NCI-H1694 treated with DMSO at 0.1 percent for 48 hours (cell line): ENCODE measurements around the gene PTK6.
"Not testable (repeated sequence)": the region's sequence is repeated elsewhere in the genome, so short reads cannot be mapped to it uniquely, and the experiment has no call there.

Experiments
- DNase-seq: peaks from one replicate; lab custom pipeline; 2025; lab: John Stamatoyannopoulos, UW

The PTK6 gene

GRCh38 chr20:63536997-63537524, at the start of gene PTK6:
Gene PTK6 (minus strand): TSS chr20:63537376. CDS start chr20:63537314, 62 bp downstream.
- no peak for DNase-seq

GRCh38 chr20:63586797-63587196, 49.6 kb upstream of the PTK6 start:
- no peak for DNase-seq

GRCh38 chr20:63585616-63586565, 48.7 kb upstream of the PTK6 start:
- DNase-seq: no peak

GRCh38 chr20:63582382-63583063, 45.3 kb upstream of the PTK6 start:
- no peak for DNase-seq

GRCh38 chr20:63580796-63581461, 43.8 kb upstream of the PTK6 start:
- DNase-seq: peak; percentile 10

- DNase-seq: no peak
These were observed 42.0 kb upstream of the PTK6 start for GRCh38 chr20:63579017-63579694.

- no peak for DNase-seq
These were observed 41.2 kb upstream of the PTK6 start for GRCh38 chr20:63578224-63579016.

- peak; percentile 14 for DNase-seq
These were observed 40.2 kb upstream of the PTK6 start for GRCh38 chr20:63577317-63577894.

- DNase-seq: no peak
These were observed 39.1 kb upstream of the PTK6 start for GRCh38 chr20:63576311-63576710.

- no peak for DNase-seq
These were observed 37.9 kb upstream of the PTK6 start for GRCh38 chr20:63574829-63575743.

GRCh38 chr20:63574156-63574828, 37.1 kb upstream of the PTK6 start, which contains the start of gene HELZ2:
Gene HELZ2 (minus strand): TSS chr20:63574239. CDS start chr20:63572385, 1,854 bp downstream.
- DNase-seq: peak; percentile 2

GRCh38 chr20:63573647-63574131, 36.5 kb upstream of the PTK6 start:
- no peak for DNase-seq

GRCh38 chr20:63572788-63573646, 35.8 kb upstream of the PTK6 start:
- DNase-seq: no peak

GRCh38 chr20:63572071-63572787, 35.1 kb upstream of the PTK6 start:
- no peak for DNase-seq

- DNase-seq: not testable (repeated sequence)
These were observed 33.9 kb upstream of the PTK6 start for GRCh38 chr20:63571087-63571478.

- DNase-seq: no peak
These were observed 33.3 kb upstream of the PTK6 start for GRCh38 chr20:63570281-63571086.
